ENCODE results near the gene TMEM35A.
"Not testable (repeated sequence)": the region's sequence is repeated elsewhere in the genome, so short reads cannot be mapped to it uniquely, and the experiment has no call there.

TMEM35A gene

GRCh38 chrX:101078716-101079598 lies at the start of gene TMEM35A:
TSS of gene TMEM35A (plus strand) at chrX:101078879. CDS start at chrX:101079003, 124 bp downstream.
- no peak for DNase-seq (ENCODE audit: low read depth in 2 of 2)

- DNase-seq (ENCODE audit: low read depth in 2 of 2) = no peak
Measured at GRCh38 chrX:101029665-101030064, 49.0 kb upstream of the TMEM35A start.

GRCh38 chrX:101037231-101037630 lies 41.4 kb upstream of the TMEM35A start:
- DNase-seq (ENCODE audit: low read depth in 2 of 2) = no peak

- no peak for DNase-seq (ENCODE audit: low read depth in 2 of 2)
Measured at GRCh38 chrX:101040197-101040596, 38.5 kb upstream of the TMEM35A start.

GRCh38 chrX:101051153-101051548 lies 27.5 kb upstream of the TMEM35A start:
- no peak for DNase-seq (ENCODE audit: low read depth in 2 of 2)

GRCh38 chrX:101051549-101052302 lies 27.0 kb upstream of the TMEM35A start, which contains the start of gene TRMT2B:
TSS of gene TRMT2B (minus strand) at chrX:101052111. CDS start at chrX:101042289, 9,822 bp downstream.
- DNase-seq (ENCODE audit: low read depth in 2 of 2) = peak; percentile 40 to 60

- DNase-seq (ENCODE audit: low read depth in 2 of 2) = not testable (repeated sequence)
Measured at GRCh38 chrX:101056551-101056950, 22.1 kb upstream of the TMEM35A start.

GRCh38 chrX:101057093-101057714 lies 21.5 kb upstream of the TMEM35A start:
- DNase-seq (ENCODE audit: low read depth in 2 of 2) = no peak

GRCh38 chrX:101062176-101062575 lies 16.5 kb upstream of the TMEM35A start:
- DNase-seq (ENCODE audit: low read depth in 2 of 2) = no peak

- DNase-seq (ENCODE audit: low read depth in 2 of 2) = no peak
Measured at GRCh38 chrX:101071582-101071981, 7.1 kb upstream of the TMEM35A start.

- no peak for DNase-seq (ENCODE audit: low read depth in 2 of 2)
Measured at GRCh38 chrX:101079736-101080270, 1.1 kb downstream of the TMEM35A start.

GRCh38 chrX:101080326-101081124 lies 1.8 kb downstream of the TMEM35A start:
- DNase-seq (ENCODE audit: low read depth in 2 of 2) = no peak

GRCh38 chrX:101081231-101081630 lies 2.6 kb downstream of the TMEM35A start:
- DNase-seq (ENCODE audit: low read depth in 2 of 2) = no peak

GRCh38 chrX:101091817-101092216 lies 13.1 kb downstream of the TMEM35A start:
- no peak for DNase-seq (ENCODE audit: low read depth in 2 of 2)

GRCh38 chrX:101097546-101098453 lies 19.1 kb downstream of the TMEM35A start, which contains the start of gene CENPI:
TSS of gene CENPI (plus strand) at chrX:101098204. CDS start at chrX:101101071, 2,867 bp downstream.
- peak; percentile 81 for DNase-seq (ENCODE audit: low read depth in 2 of 2)

GRCh38 chrX:101108284-101108683 lies 29.6 kb downstream of the TMEM35A start:
- no peak for DNase-seq (ENCODE audit: low read depth in 2 of 2)

- no peak for DNase-seq (ENCODE audit: low read depth in 2 of 2)
Measured at GRCh38 chrX:101117701-101118100, 39.0 kb downstream of the TMEM35A start.

GRCh38 chrX:101136235-101136634 lies 57.6 kb downstream of the TMEM35A start:
- no peak for DNase-seq (ENCODE audit: low read depth in 2 of 2)
